CD4-positive, alpha-beta T cell treated with Interleukin-1 beta for 1 hour (primary cell): Measurements from ENCODE around the gene RXYLT1.
A peak's percentile ranks its signal among the peaks of the same experiment; 100 is the strongest.
"Not testable (repeated sequence)": the region's sequence is repeated elsewhere in the genome, so short reads cannot be mapped to it uniquely, and the experiment has no call there.

Source experiments
- DNase-seq, 2 donors: peaks; one replicate each; pipeline ENCODE4 v3.0.0-alpha.2; 2020 to 2022

RXYLT1 gene

GRCh38 chr12:63804746-63805145 is 25.0 kb downstream of the RXYLT1 start:
- no peak for DNase-seq

- DNase-seq: no peak
Measured at GRCh38 chr12:63805704-63806672, 26.3 kb downstream of the RXYLT1 start.

GRCh38 chr12:63808631-63809030 is 28.9 kb downstream of the RXYLT1 start:
- no peak for DNase-seq

GRCh38 chr12:63809566-63809965 is 29.9 kb downstream of the RXYLT1 start:
- no peak for DNase-seq

DNA sequence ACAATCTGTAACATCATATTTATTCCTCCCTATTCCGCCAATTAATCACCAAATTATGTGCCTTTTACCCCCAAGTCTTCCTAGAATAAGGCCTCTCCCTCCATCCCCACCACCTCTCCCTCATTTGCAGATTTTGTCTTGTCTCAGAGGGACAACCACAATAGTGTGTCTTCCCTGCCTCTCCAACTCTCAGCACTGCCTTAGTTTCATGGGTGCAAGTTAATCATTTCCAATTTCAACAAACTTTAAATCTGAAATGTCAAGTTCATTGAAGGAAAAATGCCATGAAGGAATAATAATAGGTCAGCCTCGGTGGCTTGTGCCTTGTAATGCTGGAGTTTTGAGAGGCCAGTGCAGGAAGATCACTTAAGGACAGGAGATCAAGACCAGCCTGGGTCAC is 31.6 kb downstream of the RXYLT1 start:
- no peak for DNase-seq

DNA sequence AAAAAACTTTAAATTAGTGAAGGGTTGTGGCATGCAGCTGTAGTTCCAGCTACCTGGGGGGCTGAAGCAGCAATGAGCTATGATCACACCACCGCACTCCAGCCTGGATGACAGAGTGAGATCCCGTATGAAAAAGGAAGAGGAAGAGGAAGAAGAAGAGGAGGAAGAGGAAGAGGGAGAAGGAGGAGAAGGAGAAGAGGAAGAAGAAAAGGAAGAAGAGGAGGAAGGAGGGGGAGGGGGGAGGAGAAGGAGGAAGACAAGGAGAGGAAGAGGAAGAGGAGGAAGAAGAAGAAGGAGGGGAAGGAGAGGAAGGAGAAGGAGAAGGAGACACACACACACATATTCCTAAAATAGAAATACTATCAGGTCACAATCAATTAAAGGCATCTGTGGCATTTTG is 32.0 kb downstream of the RXYLT1 start:
- no peak for DNase-seq

GRCh38 chr12:63814146-63814772 is 34.5 kb downstream of the RXYLT1 start:
- no peak for DNase-seq

GRCh38 chr12:63815482-63815852 is 35.8 kb downstream of the RXYLT1 start:
- no peak for DNase-seq

DNA sequence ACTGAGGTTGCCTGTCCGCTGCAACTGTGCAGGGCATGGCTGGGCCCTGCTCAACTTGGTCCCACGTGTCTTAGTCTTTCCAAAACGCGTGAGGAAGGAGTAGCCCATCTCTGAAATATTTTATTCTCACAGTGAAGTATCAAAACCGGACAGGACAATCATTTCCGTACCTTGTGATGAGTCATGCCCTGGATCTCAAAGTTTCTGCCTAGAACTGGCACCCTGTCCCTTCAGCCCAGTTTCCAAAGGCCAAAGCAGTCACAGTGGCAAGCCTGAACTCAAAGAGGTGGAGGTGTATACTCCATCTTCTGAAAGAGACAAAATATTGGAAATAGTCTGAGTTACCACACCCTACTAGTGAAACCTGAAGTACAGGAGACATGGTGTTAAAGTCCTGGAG is 36.3 kb downstream of the RXYLT1 start:
- DNase-seq: no peak

DNA sequence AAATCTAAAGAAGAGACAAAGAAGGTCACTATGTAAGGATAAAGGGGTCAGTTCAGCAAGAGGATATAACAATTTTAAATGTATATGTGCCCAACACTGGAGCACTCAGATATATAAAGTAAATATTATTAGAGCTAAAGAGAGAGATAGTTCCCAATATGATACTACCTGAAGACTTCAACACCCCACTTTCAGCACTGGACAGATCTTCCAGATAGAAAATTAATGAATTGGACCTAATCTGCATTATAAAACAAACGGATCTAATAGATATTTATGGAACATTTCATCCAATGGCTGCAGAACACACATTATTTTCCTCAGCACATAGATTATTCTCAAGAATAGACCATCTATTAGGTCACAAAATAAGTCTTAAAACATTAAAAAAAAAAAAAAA is 40.7 kb downstream of the RXYLT1 start:
- no peak for DNase-seq

DNA sequence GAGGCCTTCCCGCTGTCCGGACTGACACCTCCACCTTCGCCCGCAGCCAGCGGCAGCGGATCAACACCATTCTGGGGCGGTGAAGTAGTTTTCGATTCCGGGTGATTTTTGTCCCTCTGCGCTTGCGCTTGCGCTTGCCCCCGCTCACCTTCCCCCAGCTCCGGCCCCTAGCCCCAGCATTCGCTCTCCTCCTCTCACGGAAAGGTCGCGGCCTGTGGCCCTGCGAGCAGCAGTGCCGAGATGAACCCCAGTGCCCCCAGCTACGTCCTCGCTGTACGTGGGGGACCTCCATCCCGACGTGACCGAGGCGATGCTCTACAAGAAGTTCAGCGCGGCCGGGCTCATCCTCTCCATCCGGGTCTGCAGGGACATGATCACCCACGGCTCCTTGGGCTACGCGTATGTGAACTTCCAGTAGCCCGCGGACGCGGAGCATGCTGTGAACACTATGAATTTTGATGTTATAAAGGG is 42.1 kb downstream of the RXYLT1 start:
- DNase-seq: no peak

- no peak for DNase-seq
Measured at GRCh38 chr12:63822352-63822751, 42.6 kb downstream of the RXYLT1 start.

DNA sequence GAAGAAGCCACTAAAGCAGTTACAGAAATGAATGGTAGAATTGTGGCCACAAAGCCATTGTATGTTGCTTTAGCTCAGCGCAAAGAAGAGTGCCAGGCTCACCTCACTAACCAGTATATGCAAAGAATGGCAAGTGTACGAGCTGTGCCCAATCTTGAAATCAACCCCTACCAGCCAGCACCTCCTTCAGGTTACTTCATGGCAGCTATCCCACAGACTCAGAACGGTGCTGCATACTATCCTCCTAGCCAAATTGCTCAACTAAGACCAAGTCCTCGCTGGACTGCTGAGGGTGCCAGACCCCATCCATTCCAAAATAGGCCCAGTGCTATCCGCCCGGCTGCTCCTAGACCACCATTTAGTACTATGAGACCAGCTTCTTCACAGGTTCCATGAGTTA is 43.3 kb downstream of the RXYLT1 start:
- no peak for DNase-seq

DNA sequence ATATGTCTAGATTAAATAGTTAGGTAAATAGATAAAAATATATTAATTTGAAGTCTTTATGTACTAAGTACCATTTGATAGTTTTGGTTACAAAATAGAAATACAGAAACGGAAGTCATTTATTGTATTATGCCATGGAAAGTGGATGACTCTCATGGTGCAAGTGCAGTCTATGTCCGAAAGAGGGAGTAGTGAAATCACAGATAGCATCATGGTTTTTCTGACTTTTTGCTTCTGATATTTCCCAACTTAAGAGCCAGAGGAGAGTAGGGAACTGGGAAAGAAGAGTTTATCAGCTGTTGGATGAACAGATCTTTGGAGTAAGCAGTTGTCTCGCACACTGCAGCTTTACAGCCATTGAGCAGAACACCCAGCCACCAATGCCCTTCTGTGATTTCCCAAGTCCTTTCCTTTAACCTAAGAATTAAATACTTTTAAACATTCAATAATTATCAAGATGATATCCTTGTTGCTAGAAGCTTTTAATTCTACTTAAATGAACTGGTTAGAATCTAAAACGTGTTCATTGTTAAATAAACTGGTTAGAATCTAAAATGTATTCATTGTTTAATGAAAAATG is 46.4 kb downstream of the RXYLT1 start:
- DNase-seq: peak in 1 of 2 donors; percentile 22

DNA sequence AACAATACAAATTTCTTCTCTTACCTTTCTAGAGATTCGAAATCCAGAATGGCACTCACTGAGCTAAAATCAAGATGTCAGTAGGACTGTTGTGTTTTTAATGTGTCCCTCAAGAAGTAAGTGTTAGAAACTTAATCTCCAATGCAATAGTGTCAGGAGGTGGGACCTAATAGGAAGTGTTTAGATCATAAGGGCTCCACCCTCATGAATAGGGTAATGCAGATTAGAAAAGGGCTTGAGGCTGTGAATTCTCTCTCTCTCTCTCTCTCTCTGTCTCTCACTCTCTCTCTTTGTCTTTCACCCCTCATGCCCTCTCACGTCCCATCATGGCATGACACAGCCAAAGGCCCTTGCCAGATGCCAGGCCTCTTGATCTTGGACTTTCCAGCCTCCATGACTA is 49.2 kb downstream of the RXYLT1 start:
- DNase-seq: no peak

GRCh38 chr12:63836046-63836445 is 56.3 kb downstream of the RXYLT1 start:
- no peak for DNase-seq

GRCh38 chr12:63836936-63837335 is 57.2 kb downstream of the RXYLT1 start:
- DNase-seq: no peak

DNA sequence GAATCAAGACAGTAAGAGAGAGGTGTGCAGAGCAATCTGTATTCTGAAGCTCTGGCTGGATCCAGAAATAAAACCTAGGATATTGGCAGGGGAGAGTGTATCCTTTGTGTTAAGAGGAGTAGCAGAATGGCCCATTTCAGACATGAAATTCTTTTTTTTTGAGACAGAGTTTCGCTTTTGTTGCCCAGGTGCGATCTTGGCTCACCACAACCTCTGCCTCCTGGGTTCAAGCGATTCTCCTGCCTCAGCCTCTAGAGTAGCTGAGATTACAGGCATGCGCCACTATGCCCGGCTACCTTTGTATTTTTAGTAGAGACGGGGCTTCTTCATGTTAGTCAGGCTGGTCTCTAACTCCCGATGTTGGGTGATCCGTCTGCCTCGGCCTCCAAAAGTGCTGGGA is 58.7 kb downstream of the RXYLT1 start:
- no peak for DNase-seq

- DNase-seq: no peak
Measured at GRCh38 chr12:63841011-63841410, 61.3 kb downstream of the RXYLT1 start.

GRCh38 chr12:63841571-63841970 is 61.9 kb downstream of the RXYLT1 start:
- no peak for DNase-seq

DNA sequence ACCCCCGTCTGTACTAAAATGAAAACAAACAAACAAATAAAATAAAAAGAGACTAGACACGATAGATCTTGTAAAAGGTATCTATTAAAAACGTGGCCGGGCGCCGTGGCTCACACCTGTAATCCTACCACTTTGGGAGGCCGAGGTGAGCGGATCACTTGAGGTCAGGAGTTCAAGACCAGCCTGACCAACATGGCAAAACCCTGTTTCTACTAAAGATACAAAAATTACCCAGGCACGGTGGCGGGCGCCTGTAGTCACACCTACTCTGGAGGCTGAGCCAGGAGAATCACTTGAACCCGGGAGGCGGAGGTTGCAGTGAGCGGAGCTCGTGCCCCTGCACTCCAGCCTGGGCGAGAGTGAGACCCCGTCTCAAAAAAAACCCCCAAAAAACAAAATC is 63.0 kb downstream of the RXYLT1 start:
- not testable (repeated sequence) for DNase-seq

DNA sequence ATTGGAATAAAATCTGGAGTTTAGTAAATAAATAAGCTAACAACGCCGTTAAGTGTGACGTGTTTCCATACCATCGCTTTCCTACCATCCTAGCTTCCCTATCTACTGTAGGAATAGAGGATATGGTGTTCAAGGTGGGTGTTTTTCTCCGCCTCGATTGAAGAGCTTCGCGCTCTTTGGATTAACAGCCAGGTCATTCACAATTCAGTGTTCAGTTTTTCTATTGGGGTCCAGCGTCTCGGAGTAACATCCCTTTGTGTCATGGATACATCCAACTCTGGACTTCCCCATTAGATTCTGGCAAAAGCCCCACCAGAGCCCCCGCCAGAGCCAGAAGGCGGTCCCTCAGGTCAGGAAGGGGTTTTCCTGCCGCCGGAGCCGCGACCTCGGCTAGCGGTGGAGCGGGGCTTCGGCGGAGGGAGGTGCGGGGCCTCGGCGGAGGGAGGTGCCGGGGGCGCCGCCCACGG is 63.6 kb downstream of the RXYLT1 start:
- no peak for DNase-seq

DNA sequence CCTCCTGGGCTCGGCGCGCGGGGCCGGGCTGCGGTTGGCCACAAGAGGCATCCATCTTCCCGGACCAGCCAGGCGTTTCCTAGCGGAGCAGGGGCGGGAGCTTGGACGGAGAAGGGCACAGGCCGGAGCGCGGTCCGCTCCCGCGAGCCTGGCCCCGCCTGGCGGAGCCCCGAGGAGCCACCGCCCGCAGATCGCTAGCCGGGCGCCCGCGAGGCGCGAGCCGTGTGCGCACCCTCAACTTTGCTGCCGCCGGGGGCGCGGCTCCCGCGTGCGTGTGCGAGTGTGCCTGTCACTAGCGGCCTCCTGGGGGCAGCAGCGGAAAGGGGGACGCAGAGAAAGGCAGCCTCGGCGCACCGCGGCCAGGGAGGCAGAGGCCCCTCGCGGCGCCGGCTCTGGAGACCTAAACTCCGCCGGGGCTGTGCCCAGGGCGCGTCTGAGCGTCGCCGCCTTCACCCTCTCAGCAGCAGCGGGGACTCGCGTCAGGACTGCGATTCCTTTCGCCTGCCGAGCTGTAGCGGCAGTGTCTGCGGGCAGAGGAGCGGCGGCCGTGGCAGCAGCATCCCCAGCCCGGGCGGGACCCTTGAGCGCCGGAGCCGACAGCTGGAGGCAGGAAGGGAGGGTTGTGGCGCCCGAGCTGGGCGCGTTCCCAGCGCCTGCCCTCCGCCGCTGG is 64.1 kb downstream of the RXYLT1 start:
- DNase-seq: peak; percentile 78 to 82
